ENCODE measurements around the gene HYOU1. TPM values are rescaled to one million over a fixed set of nuclear protein-coding genes. Genes with fewer than 3 reads are reported as not detected.

Gene HYOU1
- total and polyA plus RNA-seq, 2 experiments from 2014 or later, result 122 to 168 TPM

DNA sequence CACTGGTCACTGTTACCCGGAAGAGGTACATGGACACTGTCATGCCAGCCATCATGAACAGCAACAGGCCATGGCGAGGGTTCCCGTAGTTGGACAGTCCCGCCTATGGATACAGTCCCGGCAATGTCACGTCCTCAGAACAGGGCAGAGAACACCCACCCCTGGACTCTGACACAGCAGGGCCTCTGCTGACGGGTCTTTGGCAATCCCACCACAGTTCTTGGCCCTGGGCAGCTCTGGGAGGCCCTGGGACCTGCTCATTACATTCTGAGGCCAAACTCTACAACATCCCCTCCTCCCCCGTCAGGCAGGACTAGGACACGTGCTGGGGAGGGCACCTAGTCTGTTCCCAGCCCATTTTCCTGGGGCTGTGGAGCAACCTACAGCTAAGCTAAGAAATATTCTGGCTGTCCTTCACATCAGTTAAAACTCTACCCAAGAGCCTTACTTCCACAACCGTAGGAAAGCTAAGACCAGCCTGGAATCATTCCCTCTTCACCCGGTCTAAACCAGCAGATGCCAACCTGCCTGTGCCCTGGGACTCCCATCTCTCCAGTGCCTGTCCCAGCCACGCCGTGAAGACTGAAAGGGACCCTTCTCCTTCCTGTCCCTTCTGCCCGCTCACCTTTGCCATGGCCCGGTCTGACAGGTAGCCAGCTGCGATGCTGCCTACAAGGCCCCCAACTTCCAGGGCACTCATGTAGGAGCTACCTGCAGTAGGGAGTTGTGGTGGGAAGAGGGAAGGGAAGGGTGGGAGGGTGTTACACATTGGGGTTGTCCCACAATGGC is 30.8 kb downstream of the HYOU1 start:
- Histone ChIP-seq H3K4me3 (no peak overlapping the region), H3K79me2 (peaks cover 52% of the 10 kb centered on the region), H4K20me1 (ENCODE audit: insufficient read depth, poor library complexity, severe bottlenecking) (no peaks in the 10 kb centered on the region), H3K36me3 (replicated peaks; ENCODE audit: insufficient read depth, low read depth) (no peaks in the 10 kb centered on the region), H3K4me1 (ENCODE audit: insufficient read depth) (peaks cover 66% of the 10 kb centered on the region), H2AFZ (no peak overlapping the region), H3K27me3 (no peaks in the 10 kb centered on the region), H3K27ac (peak overlapping the region; percentile 67), H3K4me2 (peak overlapping the region; percentile 98), H3K9me3 (ENCODE audit: low read depth) (no peaks in the 10 kb centered on the region), H3K9me2 (replicated peaks; ENCODE audit: insufficient read depth) (no peaks in the 10 kb centered on the region)
- DNase-seq (ENCODE audit: low spot score), result peak; percentile 24
- WGBS (ENCODE audit: low lambda C conversion rate, missing lambda C conversion rate), result 88% methylated on average over 16 of the region's 16 CpGs
- TF ChIP-seq EZH2phosphoT487 (IDR thresholded peaks at IDR 0.05; ENCODE audit: low read depth, severe bottlenecking, unreplicated experiment) (no peak), EZH2 (IDR thresholded peaks at IDR 0.05; ENCODE audit: borderline replicate concordance) (no peak)
- TF ChIP-seq, protein P1, sequence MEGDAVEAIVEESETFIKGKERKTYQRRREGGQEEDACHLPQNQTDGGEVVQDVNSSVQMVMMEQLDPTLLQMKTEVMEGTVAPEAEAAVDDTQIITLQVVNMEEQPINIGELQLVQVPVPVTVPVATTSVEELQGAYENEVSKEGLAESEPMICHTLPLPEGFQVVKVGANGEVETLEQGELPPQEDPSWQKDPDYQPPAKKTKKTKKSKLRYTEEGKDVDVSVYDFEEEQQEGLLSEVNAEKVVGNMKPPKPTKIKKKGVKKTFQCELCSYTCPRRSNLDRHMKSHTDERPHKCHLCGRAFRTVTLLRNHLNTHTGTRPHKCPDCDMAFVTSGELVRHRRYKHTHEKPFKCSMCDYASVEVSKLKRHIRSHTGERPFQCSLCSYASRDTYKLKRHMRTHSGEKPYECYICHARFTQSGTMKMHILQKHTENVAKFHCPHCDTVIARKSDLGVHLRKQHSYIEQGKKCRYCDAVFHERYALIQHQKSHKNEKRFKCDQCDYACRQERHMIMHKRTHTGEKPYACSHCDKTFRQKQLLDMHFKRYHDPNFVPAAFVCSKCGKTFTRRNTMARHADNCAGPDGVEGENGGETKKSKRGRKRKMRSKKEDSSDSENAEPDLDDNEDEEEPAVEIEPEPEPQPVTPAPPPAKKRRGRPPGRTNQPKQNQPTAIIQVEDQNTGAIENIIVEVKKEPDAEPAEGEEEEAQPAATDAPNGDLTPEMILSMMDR (IDR thresholded peaks at IDR 0.05; ENCODE audit: poor library complexity), result no peak

DNA sequence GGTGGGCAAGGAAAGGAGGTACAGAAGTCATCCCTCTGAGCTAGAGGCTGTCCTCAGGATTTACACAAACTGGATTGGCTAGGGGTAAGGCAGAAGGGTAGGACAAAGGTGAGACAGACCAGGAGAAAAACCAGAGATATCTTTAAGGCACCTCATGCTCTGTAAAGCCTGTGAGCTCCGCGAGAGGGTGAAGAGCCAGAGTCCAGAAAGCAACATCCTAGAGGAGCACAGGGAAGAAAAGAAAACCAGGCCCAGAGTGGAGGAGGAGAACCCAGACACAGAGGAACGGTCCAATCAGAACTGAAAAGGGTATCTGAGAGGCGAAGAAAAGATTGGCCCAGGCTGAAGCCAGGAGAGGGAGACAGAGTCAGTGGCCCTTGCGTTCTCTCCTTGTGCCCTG is 31.5 kb downstream of the HYOU1 start:
- Histone ChIP-seq H3K36me3 (replicated peaks; ENCODE audit: insufficient read depth, low read depth) (no peaks in the 10 kb centered on the region), H4K20me1 (ENCODE audit: insufficient read depth, poor library complexity, severe bottlenecking) (no peaks in the 10 kb centered on the region), H2AFZ (no peak overlapping the region), H3K9me2 (replicated peaks; ENCODE audit: insufficient read depth) (no peaks in the 10 kb centered on the region), H3K27ac (peak overlapping the region; percentile 67), H3K9me3 (ENCODE audit: low read depth) (no peaks in the 10 kb centered on the region), H3K4me2 (peak overlapping the region; percentile 98), H3K4me3 (no peak overlapping the region), H3K27me3 (no peaks in the 10 kb centered on the region), H3K4me1 (ENCODE audit: insufficient read depth) (peaks cover 71% of the 10 kb centered on the region), H3K79me2 (peaks cover 58% of the 10 kb centered on the region)
- TF ChIP-seq EZH2phosphoT487 (IDR thresholded peaks at IDR 0.05; ENCODE audit: low read depth, severe bottlenecking, unreplicated experiment), result no peak
- TF ChIP-seq EZH2 (IDR thresholded peaks at IDR 0.05; ENCODE audit: borderline replicate concordance), result no peak
- TF ChIP-seq, protein P1 (IDR thresholded peaks at IDR 0.05; ENCODE audit: poor library complexity), result no peak
- 76% methylated on average over 5 of the region's 5 CpGs for WGBS (ENCODE audit: low lambda C conversion rate, missing lambda C conversion rate)
- DNase-seq (ENCODE audit: low spot score), result no peak

DNA sequence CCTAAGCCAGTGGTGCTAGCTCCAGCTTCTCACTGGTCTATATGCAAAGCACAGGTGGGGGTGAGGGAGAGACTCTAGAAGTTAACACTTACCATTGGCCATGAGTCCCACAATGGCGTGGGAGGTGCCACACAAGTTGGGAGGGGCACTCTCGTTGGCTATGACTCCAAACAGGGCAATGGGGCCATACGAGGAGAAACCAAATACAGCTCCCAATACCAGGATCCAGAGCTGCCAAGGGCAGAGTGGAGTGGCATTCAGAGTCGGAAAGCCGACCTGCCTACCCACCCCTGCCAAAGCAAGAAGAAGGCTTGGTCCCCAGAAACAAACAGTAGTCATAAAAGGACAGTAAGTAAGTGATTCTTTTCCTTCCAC is 31.9 kb downstream of the HYOU1 start:
- Histone ChIP-seq H2AFZ (no peak overlapping the region), H3K4me2 (peak overlapping the region; percentile 98), H3K9me2 (replicated peaks; ENCODE audit: insufficient read depth) (no peaks in the 10 kb centered on the region), H3K4me3 (no peak overlapping the region), H3K27me3 (no peaks in the 10 kb centered on the region), H3K9me3 (ENCODE audit: low read depth) (no peaks in the 10 kb centered on the region), H4K20me1 (ENCODE audit: insufficient read depth, poor library complexity, severe bottlenecking) (no peaks in the 10 kb centered on the region), H3K27ac (peak overlapping the region; percentile 67), H3K36me3 (replicated peaks; ENCODE audit: insufficient read depth, low read depth) (no peaks in the 10 kb centered on the region), H3K4me1 (ENCODE audit: insufficient read depth) (peaks cover 72% of the 10 kb centered on the region), H3K79me2 (peaks cover 58% of the 10 kb centered on the region)
- DNase-seq (ENCODE audit: low spot score), result no peak
- 76% methylated on average over 5 of the region's 5 CpGs for WGBS (ENCODE audit: low lambda C conversion rate, missing lambda C conversion rate)
- no peak for TF ChIP-seq EZH2phosphoT487 (IDR thresholded peaks at IDR 0.05; ENCODE audit: low read depth, severe bottlenecking, unreplicated experiment)
- TF ChIP-seq, protein P1 (IDR thresholded peaks at IDR 0.05; ENCODE audit: poor library complexity), result no peak
- TF ChIP-seq EZH2 (IDR thresholded peaks at IDR 0.05; ENCODE audit: borderline replicate concordance), result no peak
